GM19467 (cell line): ENCODE results near the gene MAPKAPK2.
"Not testable (repeated sequence)": the region's sequence is repeated elsewhere in the genome, so short reads cannot be mapped to it uniquely, and the experiment has no call there.

Source experiments
- ATAC-seq: cut with Tn5 transposase; IDR thresholded peaks from one replicate; pipeline ENCODE4 v1.9.1; 2021; ENCODE audit warnings: mild to moderate bottlenecking, moderate library complexity; ENCODE audit not compliant: unreplicated experiment

The MAPKAPK2 gene

DNA sequence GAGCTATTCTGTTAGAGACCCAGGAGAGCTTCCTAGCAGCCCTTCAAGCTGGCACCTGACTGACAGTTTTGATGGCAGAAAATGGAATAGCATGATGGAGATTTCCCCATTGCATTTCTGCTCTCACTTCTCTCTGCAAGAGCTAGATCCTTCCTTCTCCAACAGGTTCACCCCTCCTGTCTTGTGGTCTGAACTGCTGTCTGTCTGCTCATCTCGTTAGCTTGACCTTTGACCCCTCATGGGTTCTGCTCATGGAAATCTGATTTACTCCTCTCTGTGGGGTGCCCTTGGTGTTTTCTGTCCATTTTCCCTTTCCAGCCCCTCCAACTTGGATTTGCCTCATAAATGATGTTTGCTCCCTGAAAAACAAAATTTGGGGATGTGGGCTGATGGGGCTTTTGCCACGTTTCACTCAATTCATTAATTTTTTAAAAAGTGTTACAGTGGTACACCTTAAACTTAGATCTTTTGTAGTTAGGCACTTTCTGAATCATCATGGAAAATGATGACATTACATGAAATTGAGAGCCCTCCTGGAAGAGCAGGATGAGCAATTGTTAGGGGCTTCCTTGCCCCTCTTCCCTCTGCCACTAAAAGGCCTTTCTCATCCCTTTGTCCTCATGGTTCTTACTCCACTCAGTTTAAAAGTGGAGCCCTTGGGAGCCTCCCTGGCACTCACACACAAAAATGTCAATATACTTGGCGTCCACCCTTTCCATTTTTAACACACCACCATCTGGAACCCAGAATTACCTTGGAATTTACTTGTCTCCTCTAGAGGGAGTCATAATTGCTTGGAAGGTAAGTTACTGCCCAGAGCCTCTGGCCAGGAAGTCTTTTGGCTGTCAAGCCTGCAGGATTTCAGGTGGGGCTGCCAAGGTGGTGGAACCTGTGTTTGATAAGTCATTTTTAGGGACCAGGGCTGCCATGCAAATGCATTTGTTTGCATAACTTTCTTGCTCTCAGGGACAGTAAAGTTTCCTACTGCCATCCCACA is 54.0 kb downstream of the MAPKAPK2 start:
- ATAC-seq = peak; percentile 4

DNA sequence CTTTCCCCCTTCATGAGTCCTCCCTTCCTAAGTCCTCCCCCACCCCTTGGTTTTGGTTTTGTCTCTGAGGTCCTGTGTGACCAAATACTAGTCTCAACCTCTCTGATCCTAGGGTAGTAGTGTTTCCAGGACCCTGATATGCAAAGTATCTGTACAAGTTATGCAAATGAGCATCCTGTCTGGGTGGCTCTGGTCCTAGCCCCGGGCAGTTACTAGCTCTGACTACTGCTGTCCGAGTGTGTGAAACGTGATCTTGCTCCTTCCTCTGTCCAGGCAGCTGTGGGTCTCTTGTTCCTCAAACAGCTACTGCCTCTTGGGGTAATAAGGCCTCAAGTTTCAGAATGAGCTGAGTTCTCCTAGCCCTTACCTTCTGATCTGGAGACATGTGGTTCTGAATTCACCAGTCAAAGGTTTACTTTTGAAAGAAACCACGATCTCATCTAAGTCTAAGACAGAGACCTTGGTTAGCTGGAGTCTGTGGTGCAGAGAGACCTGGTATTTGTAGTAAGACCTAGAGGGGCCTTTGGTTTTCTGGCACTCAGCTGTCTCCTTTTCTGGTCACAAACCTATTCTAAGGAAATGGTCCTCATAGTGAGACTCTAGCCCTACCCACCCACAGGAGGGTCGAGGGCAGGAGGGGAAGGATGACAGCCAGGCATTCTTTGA is 54.8 kb downstream of the MAPKAPK2 start:
- peak; percentile 85 for ATAC-seq

DNA sequence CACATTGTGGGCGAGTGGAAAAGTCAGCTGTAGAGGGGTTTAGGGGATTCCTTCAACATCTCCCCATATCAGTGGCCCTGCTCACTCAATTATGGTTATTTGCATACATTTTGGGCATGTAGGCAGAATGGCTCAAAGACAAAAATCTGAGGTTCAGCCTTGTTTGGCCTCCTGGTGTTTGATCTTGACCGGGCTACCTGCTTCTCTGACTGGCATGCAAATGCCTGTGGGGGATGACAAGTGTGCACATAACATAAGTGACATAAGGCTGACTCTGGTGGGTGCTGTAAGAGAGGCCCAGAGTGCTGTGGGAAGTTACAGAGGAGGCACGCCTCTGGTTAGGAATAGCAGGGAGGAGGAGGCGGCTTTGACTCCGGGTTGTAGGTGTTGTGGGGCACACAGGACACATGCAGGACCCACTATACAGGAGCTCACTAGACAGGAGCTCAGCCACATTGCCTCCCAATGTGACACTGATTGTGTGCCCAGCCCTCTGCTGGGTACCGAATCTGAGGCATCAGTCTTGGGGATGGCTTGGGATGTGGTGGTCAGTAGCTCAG is 56.5 kb downstream of the MAPKAPK2 start:
- ATAC-seq = no peak

DNA sequence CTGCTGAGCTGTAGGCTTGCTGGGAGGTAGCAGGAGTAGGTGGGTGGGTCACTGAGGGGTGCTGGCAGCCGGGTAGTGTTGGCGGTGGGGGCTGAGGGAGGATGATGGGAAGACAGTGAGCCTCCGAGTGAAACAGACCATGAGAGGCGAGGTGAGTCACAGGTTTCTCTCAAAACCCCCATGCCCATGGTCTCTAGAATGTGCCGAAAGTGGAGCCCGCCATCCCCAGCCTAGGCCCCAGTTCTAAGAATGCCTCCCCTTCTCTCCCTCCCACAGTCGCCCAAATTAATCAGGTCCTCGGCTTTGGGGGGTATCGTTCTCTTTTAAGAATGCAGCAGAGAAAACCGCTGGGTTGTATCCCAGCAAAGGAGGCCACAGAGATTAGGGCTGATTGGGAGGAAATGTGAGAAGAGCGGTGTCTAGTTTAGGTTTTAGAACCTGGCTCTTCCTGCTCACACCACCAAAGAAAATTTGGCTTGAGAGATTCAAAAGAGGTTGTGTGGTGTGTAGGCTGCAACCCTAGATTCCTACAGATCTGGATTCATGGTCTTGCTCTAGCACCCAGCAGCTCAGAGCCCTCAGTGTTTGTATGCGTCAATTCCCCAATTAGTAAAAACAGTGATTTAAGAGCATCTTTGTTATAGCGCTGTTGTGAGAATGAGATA is 58.1 kb downstream of the MAPKAPK2 start:
- no peak for ATAC-seq

GRCh38 chr1:206744683-206745082 is 60.0 kb downstream of the MAPKAPK2 start:
- ATAC-seq = no peak

DNA sequence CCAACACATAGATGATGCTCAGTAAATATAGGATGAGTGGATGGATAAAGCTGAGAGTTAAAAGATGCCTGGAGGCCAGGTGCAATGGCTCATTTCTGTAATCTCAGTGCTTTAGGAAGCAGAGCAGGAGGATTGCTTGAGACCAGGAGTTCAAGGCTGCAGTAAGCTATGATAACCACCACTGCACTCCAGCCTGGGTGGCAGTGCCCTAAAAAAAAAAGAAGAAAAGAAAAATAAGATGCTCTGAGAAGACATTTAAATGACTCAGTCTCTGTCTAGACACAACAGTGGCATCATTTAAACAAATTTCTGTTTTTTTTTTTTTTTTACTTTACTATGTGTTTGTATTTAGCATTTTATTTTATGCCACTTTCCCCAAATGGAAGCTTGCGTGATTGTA is 60.6 kb downstream of the MAPKAPK2 start:
- no peak for ATAC-seq

- ATAC-seq = no peak
Measured at GRCh38 chr1:206748348-206749030, 63.8 kb downstream of the MAPKAPK2 start.

DNA sequence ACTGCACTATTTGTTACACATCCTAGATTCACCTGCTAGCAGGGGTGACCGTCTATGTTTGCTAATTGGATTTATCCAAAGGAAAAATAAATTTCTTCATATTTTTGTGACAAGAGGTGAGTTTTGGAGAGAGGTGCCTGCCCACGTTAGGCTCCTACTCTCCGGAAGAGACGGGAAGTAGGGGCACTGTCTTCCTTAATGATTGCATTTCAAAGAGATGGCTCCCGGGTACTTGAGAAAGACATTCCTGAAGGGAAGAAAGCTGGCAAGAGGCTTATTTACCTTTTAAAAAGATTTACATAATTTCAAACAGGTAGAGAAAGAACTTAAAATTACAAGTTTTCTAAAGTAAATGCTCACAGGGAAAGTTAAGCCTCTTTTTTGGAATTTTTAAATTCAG is 67.2 kb downstream of the MAPKAPK2 start:
- no peak for ATAC-seq

GRCh38 chr1:206752481-206752880 is 67.8 kb downstream of the MAPKAPK2 start:
- no peak for ATAC-seq

DNA sequence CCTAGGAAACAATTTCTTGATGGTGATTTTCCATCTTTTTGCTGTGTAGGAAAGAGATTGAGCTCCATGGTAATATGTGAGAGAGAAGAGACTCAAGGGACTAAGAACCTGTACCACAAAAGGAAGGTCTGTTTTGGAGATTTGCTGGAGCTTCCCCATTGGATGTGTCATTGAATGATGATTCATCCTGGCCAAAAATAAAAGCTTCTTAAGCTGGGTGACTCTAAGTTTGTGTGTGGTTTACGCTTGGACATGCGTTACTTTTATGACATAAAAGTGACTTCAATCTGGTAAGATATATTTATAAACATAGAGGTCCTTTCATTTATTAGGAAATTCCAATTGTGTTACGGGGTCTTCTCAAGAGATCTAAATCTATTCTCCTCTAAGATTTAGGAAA is 68.4 kb downstream of the MAPKAPK2 start:
- ATAC-seq = no peak

DNA sequence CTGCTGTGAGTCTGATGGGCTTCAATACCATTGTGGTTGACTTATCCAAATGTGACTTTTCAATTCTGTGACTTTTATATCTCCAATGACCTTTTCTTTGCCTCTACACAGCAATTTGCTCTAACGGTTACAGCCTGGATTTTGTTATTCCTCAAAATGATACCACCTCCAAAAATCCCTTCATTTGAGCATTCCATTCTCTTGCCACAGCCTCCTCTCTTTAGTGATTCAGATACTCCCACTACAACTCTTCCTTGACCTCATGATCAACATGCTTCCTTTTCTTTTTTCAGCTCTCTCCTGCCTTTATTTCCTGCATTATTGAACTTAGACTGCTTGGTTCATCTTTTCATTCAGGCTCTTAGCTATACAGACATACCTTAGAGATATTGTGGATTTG is 69.3 kb downstream of the MAPKAPK2 start:
- ATAC-seq = no peak

DNA sequence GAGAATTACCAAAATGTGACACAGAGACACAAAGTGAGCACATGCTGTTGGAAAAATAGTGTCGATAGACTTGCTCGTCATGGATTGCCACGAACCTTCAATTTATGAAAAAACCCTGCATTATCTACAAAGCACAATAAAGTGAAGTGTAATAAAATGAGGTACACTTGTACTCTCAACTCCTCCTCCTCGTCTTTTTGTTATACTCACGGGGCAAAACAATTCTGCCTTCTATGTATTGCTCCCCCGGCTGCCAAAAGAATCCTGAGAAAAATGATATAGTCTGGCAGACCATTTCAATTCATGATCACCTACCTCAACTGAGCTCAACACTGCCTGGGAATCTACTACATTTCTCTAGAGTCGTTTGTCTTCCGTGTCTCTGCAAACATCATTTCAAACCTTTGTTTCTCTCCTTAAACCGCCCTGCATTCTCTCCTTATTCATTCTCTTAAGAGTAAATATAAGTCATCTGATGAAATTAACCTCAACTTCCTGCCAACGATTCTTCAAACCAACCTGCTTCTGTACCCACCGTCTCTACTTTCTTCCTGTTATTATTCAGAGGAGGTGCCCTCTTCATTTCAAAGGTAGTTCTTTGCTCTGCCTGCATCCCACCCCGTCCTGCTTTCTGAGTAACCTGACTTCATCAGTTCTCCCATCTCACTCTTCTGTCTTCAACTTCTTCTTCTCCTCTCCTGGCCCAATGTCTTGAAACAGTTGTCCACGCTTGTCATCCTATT is 73.0 kb downstream of the MAPKAPK2 start:
- no peak for ATAC-seq

DNA sequence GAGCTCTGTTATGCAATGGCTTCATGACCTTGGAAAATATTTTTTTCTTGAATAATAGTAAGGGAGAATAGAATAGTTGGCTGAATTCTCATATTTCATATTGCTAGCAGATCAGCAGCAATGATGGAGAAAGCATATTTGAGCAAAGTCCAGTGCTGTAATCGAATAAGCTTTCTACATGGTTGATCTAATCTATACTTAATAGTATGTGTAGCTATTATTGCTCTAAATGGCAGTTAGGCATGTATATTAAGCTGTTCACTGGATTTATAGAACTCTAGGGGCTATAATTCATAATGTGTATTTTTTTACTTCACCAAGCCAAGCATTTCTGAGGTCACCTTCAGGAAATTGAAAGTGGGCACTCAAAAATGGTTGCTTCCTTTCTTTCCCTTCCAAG is 75.9 kb downstream of the MAPKAPK2 start:
- no peak for ATAC-seq

DNA sequence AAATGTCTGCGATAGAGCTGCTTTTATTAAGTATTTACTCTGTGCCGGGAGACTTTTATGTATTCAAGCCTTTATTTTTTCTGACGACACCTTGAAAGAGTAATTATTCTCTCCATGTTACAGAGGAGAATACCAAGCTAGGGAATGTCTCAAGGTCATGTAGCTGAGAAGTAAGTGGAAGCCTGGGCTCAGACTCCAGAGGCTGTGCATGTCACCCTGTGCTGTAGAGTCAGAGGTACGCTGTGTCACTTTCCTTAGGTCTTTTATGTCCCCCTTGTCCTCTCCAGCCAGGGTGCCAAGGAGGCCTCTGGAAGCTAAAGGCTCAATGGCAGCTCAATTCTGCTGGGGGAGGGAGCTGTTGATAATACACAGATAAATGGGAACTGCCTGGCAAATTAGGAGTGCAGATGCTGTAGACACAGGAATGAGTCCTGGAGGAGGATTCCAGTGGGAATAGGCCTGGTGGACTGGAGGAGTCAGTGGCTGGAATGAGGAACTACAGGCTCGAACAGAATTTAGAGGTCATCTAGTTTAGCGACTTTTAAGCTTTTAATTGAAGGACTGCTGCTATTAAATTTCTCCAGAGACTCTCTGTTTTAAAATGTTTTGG is 76.6 kb downstream of the MAPKAPK2 start:
- ATAC-seq = no peak

DNA sequence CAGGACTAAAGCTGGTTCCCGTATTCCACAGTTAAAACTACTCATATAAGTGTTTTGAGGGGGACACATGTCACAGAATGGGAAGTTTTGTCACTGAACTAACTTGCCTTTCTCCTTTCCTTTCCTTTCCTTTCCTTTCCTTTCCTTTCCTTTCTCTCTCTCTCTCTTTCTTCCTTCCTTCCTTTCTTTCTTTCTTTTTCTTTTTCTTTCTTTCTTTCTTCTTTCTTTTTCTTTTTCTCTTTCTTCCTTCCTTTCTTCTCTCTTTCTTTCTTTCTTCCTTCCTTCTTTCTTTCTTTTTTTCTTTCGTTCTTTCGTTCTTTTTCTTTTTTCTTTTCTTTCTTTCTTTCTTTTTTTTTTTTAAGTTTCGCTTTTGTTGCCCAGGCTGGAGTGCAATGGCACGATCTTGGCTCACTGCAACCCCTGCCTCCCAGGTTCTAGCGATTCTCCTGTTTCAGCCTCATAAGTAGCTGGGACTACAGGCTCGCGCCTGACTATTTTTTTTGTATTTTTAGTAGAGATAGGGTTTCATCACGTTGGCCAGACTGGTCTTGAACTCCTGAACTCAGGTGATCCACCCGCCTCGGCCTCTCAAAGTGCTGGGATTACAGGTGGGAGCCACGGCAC is 78.1 kb downstream of the MAPKAPK2 start:
- ATAC-seq = not testable (repeated sequence)

DNA sequence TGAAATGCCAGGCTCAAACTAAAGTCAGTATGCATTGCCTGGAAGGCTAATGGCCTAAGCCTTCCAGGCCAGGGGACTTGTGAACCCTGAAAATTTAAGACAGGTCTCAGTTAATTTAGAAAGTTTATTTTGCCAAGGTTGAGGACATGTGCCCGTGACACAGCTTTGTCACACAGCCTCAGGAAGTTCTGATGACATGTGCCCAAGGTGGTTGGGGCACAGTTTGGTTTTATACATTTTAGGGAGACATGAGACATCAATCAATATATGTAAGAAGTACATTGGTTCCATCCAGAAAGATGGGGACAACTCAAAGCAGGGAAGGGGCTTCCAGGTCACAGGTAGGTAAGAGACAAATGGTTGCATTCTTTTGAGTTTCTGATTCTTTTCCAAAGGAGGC is 81.1 kb downstream of the MAPKAPK2 start:
- ATAC-seq = not testable (repeated sequence)

GRCh38 chr1:206766251-206766856 is 81.6 kb downstream of the MAPKAPK2 start:
- ATAC-seq = peak; percentile 44

DNA sequence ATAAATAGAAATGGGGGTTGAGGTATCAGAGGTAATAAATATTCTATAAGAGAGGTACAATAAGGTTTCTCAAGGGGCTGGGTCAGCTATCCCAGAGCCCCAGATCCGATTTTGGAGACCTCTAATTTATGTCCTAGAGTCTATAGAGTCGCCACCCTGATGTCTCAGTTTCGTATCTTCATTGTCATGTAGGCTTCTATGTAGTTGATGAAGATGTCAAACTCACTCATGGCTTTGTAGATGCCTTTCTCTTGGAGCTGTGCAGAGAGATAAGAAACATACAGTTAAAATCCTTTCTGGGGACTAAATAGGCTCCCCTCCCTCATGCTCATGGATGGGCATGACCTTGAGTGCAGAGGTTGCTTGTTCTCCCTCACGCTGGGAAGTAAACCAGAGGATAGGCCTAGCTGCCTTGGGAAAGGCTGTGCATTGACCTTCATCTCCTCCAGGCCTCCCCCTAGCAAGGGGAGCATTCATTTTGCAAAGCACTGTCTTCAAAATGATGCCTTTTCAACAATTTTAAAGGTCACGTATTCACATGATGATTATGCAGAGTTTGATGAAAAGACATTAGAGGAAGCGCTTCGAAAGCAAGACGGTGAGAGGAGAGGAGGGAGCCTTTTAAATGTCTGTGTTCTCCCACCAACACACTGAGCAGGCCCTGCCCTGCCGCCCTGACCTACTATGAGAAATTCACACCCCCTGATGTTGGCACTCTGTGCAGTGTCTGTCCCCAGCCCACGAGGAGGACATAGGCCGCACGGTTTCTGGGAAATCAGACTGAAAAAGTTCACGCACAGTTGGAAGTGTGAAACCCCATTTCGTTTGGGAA is 84.0 kb downstream of the MAPKAPK2 start:
- ATAC-seq = peak; percentile 4
